Lower leg skin (tissue), 4 donors: Measurements from ENCODE around the gene TMEM256. TPM values are rescaled to one million over a fixed set of nuclear protein-coding genes. Genes with fewer than 3 reads are reported as not detected.

Experiments used
- DNase-seq, 2 donors: peaks; one replicate each; pipeline ENCODE4 v3.0.0-alpha.2; 2019; ENCODE audit warnings: low spot score in 2 of 2
- H3K4me3 ChIP-seq: fragments of 200-600 bp; sonication (generic); 2 replicates; pipeline ENCODE4 v1.5.1; 2017; ENCODE audit warnings: mild to moderate bottlenecking, low read depth; ENCODE audit not compliant: poor library complexity, severe bottlenecking
- POLR2A ChIP-seq, 2 donors: fragments of 450-650 bp; IDR thresholded peaks; one replicate each; pipeline ENCODE4 v1.6.1; 2016 to 2017; ENCODE audit warnings: antibody characterized with exemption in 2 of 2, mild to moderate bottlenecking in 1 of 2, moderate library complexity in 1 of 2
- WGBS, 2 donors: methylation state at CpG; one replicate each; pipeline ENCODE4 v1.1.5; 2018; 5-methylcytosine and 5-hydroxymethylcytosine counted together
- intact Hi-C: fragments of 100-400 bp; cut with DNase I; formaldehyde crosslinking; loops from one replicate; pipeline ENCODE4 v1.15.0; 2023; ENCODE audit warnings: low total_unique reads
- total RNA-seq, 4 donors: library from RNA; depleted of rRNA; stranded (reverse); fragments of >200 nt; gene quantifications; one replicate each; pipeline ENCODE4 v1.1.0, GENCODE V29; 2016
- TF ChIP-seq, protein P1 (sequence below), 3 donors: fragments of 450-650 bp; IDR thresholded peaks; one replicate each; pipeline ENCODE4 v1.5.1; 2016; ENCODE audit warnings: antibody characterized with exemption in 3 of 3, mild to moderate bottlenecking in 3 of 3, moderate library complexity in 2 of 3

Gene TMEM256
- total RNA-seq, 4 donors from 2014 or later = 56.1 to 90.8 (median 65.5) TPM

DNA sequence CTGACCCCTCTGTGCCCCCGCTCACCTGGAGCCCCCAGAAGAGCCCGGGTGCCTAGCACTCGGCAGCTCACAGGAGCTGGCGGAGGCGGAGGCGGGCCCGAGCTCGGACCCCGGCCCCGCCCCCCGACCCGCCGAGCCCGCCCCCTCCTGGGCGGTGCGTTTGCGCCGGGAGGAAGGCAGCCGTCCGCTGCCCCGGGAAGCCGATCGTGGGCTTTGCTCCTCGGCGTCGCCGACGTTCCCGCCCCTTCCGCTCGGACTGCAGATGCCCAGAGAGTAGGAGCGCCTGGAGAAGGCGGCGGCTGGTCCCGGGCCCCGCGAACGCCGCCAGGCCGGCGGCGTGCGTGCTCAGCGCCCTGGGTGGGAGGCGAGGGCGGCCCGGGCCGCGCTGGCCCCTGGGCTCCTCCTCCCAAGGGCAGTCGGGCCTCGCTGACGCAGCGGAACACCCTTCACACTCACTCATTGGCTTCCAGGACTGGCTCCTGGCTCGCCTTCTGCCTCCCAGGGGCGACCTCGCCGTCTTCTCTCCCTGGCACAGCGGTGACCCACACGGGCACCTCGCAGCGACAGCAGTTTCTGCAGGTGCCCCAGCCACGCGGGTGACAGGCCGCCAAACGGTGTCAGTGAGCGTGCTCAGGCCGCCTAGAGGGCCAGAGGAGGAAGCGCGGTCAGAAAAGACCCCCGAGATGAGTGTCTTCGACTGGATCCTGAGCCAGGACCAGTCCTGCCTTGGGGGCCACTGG is 9.3 kb downstream of the TMEM256 start, which contains the start of gene PLSCR3:
PLSCR3 (minus strand) TSS at position 74 of the 740 bp plus-strand sequence. CDS start 415 bp downstream, outside the sequence.
- 0 to 2% methylated on average over 21 of the region's 71 CpGs for WGBS, 2 donors
- intact Hi-C loops = no loop called here
- peak; percentile 73 to 97 for DNase-seq
- peak within 1 kb of the TSS; percentile 61 for H3K4me3 ChIP-seq
- TF ChIP-seq, protein P1, sequence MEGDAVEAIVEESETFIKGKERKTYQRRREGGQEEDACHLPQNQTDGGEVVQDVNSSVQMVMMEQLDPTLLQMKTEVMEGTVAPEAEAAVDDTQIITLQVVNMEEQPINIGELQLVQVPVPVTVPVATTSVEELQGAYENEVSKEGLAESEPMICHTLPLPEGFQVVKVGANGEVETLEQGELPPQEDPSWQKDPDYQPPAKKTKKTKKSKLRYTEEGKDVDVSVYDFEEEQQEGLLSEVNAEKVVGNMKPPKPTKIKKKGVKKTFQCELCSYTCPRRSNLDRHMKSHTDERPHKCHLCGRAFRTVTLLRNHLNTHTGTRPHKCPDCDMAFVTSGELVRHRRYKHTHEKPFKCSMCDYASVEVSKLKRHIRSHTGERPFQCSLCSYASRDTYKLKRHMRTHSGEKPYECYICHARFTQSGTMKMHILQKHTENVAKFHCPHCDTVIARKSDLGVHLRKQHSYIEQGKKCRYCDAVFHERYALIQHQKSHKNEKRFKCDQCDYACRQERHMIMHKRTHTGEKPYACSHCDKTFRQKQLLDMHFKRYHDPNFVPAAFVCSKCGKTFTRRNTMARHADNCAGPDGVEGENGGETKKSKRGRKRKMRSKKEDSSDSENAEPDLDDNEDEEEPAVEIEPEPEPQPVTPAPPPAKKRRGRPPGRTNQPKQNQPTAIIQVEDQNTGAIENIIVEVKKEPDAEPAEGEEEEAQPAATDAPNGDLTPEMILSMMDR (IDR thresholded peaks at IDR 0.05) = no peak
- peak in 1 of 2 donors; percentile 89 for TF ChIP-seq POLR2A (IDR thresholded peaks at IDR 0.05)

DNA sequence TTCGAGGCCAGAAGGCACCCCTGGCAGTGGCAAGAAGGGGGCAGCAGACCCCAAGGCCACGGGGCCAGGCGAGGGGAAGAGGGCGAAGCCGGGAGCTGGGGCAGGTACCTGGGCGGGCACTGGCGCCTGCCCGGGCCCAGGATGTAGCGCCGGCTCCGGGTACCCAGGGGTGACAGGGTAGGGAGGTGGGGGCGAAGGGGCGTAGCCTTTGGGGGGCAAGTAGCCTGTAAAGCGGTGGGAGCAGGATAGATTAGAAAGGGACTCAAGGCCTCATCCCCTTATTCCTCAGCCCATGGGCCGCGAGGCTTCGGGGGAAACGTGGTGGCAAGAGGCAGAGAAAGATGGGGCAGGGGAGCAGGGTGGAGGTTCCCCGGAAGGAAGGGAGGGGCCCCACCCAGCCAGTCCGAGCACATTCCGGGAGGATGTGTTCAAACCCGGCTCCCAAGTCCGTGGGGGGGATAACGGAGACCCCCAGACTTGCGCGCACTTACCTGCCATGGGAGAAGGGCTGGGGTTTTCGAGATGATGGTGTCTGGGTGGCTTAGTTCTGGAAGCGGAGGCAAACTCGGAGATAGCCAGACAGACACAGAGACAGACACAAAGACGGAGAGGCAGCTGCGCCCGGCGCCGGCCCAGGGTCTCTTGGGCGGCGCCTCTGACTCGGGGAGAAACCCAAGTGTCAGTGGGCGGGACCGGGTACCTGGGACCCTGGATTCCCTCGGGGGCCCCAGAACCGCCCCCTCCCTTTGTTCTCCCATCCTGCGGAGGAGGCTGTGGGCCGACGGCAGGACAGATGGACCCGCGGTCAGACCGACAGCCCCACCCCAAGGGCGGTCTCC is 10.1 kb downstream of the TMEM256 start:
- intact Hi-C loops = no loop called here
- WGBS, 2 donors = 5 to 9% methylated on average over 29 to 48 of the region's 48 CpGs
- H3K4me3 ChIP-seq = peak overlapping the region; percentile 61
- no peak for DNase-seq
- TF ChIP-seq, protein P1 (IDR thresholded peaks at IDR 0.05) = no peak
- no peak for TF ChIP-seq POLR2A (IDR thresholded peaks at IDR 0.05)

DNA sequence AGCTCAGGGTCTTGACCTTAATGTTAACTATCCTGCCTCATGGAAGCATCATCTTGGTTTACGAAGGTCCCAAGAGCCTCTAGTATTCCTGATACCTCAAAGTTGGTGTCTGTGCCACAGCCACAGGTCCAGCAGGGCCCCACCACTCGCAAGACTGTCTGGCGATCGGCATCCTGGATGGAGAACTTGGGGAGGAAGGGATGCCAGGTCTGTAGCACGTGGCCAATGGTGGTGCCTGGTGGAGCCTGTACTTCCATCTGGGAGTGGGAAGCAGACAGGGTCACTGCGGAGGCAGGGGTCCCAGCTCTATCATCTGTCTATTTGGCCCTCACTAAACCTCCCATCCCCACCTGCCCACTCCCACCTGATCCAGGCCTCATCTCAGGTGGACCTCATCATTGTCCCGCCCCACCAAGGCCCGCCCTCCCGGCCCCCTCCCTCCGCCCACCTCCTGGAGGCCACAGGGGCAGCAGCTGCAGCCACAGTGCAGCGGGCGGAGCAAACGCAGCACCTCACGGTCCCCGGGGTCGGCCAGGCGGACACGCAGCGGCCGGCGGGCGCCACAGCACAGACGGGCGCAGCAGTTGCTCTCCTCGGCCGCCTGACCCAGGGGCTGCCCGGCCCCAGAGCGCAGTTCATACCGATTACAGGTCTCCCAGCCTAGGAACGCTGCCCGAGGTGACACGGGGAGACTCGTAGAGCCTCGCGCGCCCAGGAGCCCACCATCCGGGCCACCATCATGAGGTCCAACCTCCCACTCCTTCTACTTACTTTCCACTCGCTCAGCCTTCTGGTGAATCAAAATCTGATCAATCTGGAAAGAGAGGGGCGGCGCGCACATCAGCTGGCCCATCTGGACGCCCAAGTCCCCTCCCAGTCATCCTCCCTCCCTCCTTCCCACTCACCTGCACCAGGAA is 10.9 kb downstream of the TMEM256 start:
- WGBS, 2 donors = 77 to 81% methylated on average over 31 to 37 of the region's 42 CpGs
- H3K4me3 ChIP-seq = no peak overlapping the region
- intact Hi-C loops = no loop called here
- DNase-seq = no peak
- TF ChIP-seq, protein P1 (IDR thresholded peaks at IDR 0.05) = no peak
- no peak for TF ChIP-seq POLR2A (IDR thresholded peaks at IDR 0.05)

DNA sequence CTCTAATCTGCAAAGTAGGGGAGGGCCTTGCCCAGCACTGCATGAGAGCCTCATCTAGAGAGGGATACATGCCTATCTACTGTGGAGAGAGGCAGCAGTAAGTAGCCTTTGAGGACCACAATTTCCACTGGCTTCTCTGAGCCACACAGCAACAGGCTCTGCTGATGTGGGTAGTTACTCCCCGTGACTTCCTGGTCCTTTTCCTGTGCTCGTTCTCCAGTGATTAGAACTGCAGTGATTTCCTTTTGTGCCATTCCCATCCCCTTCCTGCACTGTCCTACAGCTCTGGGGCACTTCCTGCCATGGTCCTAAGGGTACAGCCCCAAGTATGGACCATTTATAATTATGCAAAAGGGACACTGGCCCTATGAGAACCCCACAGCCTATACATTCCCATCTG is 12.6 kb downstream of the TMEM256 start:
- H3K4me3 ChIP-seq = no peak overlapping the region
- WGBS, 2 donors = 59 to 80% methylated on average over 2 of the region's 2 CpGs
- TF ChIP-seq POLR2A (IDR thresholded peaks at IDR 0.05) = no peak
- TF ChIP-seq, protein P1 (IDR thresholded peaks at IDR 0.05) = no peak
- no peak for DNase-seq
- intact Hi-C loops = no loop called here
